ENCODE results near the gene WNK3. TPM values are rescaled to one million over a fixed set of nuclear protein-coding genes. Genes with fewer than 3 reads are reported as not detected.

The WNK3 gene
- total and polyA plus RNA-seq, 4 donors = 10.0 to 29.5 (median 16.5) TPM

DNA sequence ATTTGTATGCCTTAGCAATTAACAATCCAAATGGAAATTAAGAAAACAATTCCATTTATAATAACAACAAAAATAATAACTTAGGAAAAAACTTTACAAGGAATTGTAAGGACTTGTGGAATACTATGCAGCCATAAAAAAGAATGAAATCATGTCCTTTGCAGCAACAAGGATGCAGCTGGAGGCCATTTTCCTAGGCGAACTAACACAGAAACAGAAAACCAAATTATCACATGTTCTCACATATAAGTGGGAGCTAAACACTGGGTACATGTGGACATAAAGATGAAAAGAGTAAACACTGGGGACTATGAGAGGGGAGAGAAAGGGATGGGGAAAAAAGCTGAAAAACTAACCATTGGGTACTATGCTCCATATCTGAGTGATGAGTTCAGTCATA lies 77.4 kb downstream of the WNK3 start:
- Histone ChIP-seq H3K4me1 (ENCODE audit: control insufficient read depth, insufficient read depth, low read length) (no peaks in the 10 kb centered on the region), H3K27ac (ENCODE audit: low read depth, low read length) (no peak overlapping the region), H3K36me3 (ENCODE audit: control insufficient read depth, insufficient read depth, low read length) (peaks cover 4% of the 10 kb centered on the region), H3K4me3 (ENCODE audit: low read depth, low read length) (no peak overlapping the region), H3K9me3 (ENCODE audit: control insufficient read depth, insufficient read depth, low read length) (peaks cover 1% of the 10 kb centered on the region), H3K27me3 (ENCODE audit: control insufficient read depth, insufficient read depth, low read length) (no peaks in the 10 kb centered on the region)
- WGBS (ENCODE audit: insufficient coverage) = no CpG with 5 or more reads among the region's 1 CpG
- DNase-seq (ENCODE audit: low read depth in 4 of 6, low spot score in 6 of 6) = no peak

DNA sequence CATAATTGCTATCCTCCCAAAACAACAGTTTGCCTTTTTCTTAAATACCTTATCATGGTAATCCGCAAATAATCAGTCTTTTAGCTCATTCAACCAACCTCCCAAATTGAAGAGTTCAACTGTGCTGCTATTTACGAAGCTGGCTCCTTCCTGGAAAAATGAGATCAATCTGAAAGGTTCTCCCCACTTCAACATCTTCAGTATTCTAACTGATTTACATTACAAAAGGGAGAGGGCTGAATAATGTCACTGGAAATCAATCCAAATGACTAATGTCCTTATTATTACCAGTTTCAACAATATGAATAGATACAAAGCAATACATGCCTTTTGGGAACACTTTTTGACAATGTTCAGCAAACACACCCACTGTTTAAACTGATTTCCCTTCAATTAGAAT lies 86.2 kb downstream of the WNK3 start:
- no peaks in the 10 kb centered on the region for H3K36me3 ChIP-seq (ENCODE audit: control insufficient read depth, insufficient read depth, low read length)
- whole genome bisulfite sequencing (ENCODE audit: insufficient coverage) = 20% methylated on average over 1 of the region's 2 CpGs
- no peak overlapping the region for H3K27ac ChIP-seq (ENCODE audit: low read depth, low read length)
- H3K27me3 ChIP-seq (ENCODE audit: control insufficient read depth, insufficient read depth, low read length) = no peaks in the 10 kb centered on the region
- DNase-seq (ENCODE audit: low read depth in 4 of 6, low spot score in 6 of 6) = peak in 1 of 6 donors; percentile 4
- no peaks in the 10 kb centered on the region for H3K9me3 ChIP-seq (ENCODE audit: control insufficient read depth, insufficient read depth, low read length)
- H3K4me3 ChIP-seq (ENCODE audit: low read depth, low read length) = no peak overlapping the region
- H3K4me1 ChIP-seq (ENCODE audit: control insufficient read depth, insufficient read depth, low read length) = no peaks in the 10 kb centered on the region

DNA sequence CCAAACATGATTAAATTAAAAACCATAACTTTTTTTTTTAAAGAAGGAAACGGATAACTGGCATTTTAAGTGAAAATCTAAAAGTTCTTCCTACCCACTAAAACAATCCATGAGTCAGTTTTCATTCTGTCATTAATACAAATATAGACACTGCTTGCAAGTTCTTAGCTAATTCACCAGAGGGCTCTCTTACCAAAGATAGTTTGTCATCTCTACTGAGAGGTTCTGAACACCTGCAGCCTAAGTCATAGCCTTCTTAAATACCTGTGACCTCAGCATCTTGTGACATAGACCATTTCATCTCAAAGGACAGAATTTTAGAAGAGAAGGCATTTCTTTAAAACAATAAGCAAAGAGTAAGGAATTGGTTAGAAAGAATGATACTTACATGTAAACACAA lies 109.5 kb downstream of the WNK3 start:
- no peaks in the 10 kb centered on the region for H3K9me3 ChIP-seq (ENCODE audit: control insufficient read depth, insufficient read depth, low read length)
- peak in 2 of 6 donors; percentile 1 to 12 for DNase-seq (ENCODE audit: low read depth in 4 of 6, low spot score in 6 of 6)
- no peak overlapping the region for H3K4me3 ChIP-seq (ENCODE audit: low read depth, low read length)
- H3K4me1 ChIP-seq (ENCODE audit: control insufficient read depth, insufficient read depth, low read length) = no peaks in the 10 kb centered on the region
- no peaks in the 10 kb centered on the region for H3K27me3 ChIP-seq (ENCODE audit: control insufficient read depth, insufficient read depth, low read length)
- no peaks in the 10 kb centered on the region for H3K36me3 ChIP-seq (ENCODE audit: control insufficient read depth, insufficient read depth, low read length)
- H3K27ac ChIP-seq (ENCODE audit: low read depth, low read length) = no peak overlapping the region
- no CpG with 5 or more reads among the region's 1 CpG for WGBS (ENCODE audit: insufficient coverage)

DNA sequence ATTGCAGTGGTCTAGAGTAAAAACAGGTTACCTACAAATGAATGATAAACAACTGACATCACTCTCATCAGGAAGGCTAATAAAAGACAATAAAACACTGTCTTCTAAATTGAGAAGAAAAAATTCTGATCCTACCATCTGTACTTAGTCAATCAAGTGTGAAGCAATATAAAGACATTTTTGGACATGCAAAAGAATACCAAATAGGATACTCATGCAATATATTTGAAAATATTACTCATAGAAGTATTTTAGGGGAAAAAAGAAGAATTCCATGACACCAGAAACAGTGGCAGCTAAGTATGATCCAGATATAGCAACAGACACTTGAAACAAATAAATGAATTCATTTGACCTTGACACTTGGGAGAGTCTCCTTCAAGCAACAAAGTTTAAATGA lies 111.0 kb downstream of the WNK3 start:
- H3K4me3 ChIP-seq (ENCODE audit: low read depth, low read length) = no peak overlapping the region
- H3K36me3 ChIP-seq (ENCODE audit: control insufficient read depth, insufficient read depth, low read length) = no peaks in the 10 kb centered on the region
- H3K4me1 ChIP-seq (ENCODE audit: control insufficient read depth, insufficient read depth, low read length) = no peaks in the 10 kb centered on the region
- no peak for DNase-seq (ENCODE audit: low read depth in 4 of 6, low spot score in 6 of 6)
- no peaks in the 10 kb centered on the region for H3K27me3 ChIP-seq (ENCODE audit: control insufficient read depth, insufficient read depth, low read length)
- no peaks in the 10 kb centered on the region for H3K9me3 ChIP-seq (ENCODE audit: control insufficient read depth, insufficient read depth, low read length)
- no peak overlapping the region for H3K27ac ChIP-seq (ENCODE audit: low read depth, low read length)

DNA sequence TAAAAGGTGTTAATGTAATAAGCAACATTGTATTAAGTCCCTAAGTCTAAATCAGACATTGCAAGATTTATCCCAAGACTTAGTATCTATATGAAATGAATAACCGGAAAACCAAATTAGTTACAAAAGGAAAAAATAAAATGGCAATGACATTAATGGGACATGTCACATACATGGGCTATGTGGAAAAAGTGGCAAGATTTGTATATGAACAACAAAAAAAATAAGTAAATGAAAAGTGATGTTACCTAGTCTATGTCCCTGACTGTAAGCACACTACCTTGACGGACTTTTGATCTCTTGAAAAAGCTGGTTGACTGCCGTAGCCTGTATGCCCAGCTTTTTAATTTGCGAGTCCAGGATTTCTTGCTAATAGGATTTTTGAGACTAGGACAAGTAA lies 119.3 kb downstream of the WNK3 start:
- WGBS (ENCODE audit: insufficient coverage) = no CpG with 5 or more reads among the region's 4 CpGs
- Histone ChIP-seq H3K4me1 (ENCODE audit: control insufficient read depth, insufficient read depth, low read length) (no peaks in the 10 kb centered on the region), H3K4me3 (ENCODE audit: low read depth, low read length) (no peak overlapping the region), H3K36me3 (ENCODE audit: control insufficient read depth, insufficient read depth, low read length) (peaks cover 3% of the 10 kb centered on the region), H3K27me3 (ENCODE audit: control insufficient read depth, insufficient read depth, low read length) (no peaks in the 10 kb centered on the region), H3K9me3 (ENCODE audit: control insufficient read depth, insufficient read depth, low read length) (no peaks in the 10 kb centered on the region), H3K27ac (ENCODE audit: low read depth, low read length) (no peak overlapping the region)
- no peak for DNase-seq (ENCODE audit: low read depth in 4 of 6, low spot score in 6 of 6)

DNA sequence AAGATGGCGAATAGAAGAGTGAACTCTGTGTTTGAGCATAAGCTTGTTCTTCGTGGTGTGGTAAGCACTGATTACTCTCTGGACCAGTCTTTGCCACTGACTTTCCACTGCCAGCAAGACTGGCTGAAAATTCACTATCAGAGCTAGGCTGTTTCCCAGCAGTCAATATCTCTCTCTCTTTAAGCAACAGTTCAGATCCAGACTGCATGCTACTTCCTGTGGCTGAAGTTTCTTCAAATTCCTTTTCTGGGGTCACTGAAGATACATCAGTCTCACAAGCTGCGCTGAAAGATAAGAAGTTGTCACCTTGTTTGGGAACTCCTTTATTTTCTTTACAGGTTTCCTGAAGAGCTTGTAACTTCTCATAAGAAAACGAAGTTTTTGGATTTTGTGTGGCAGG lies 120.8 kb downstream of the WNK3 start:
- Histone ChIP-seq H3K27ac (ENCODE audit: low read depth, low read length) (no peak overlapping the region), H3K27me3 (ENCODE audit: control insufficient read depth, insufficient read depth, low read length) (no peaks in the 10 kb centered on the region), H3K36me3 (ENCODE audit: control insufficient read depth, insufficient read depth, low read length) (peaks cover 3% of the 10 kb centered on the region), H3K4me3 (ENCODE audit: low read depth, low read length) (no peak overlapping the region), H3K4me1 (ENCODE audit: control insufficient read depth, insufficient read depth, low read length) (no peaks in the 10 kb centered on the region), H3K9me3 (ENCODE audit: control insufficient read depth, insufficient read depth, low read length) (no peaks in the 10 kb centered on the region)
- no peak for DNase-seq (ENCODE audit: low read depth in 4 of 6, low spot score in 6 of 6)
- WGBS (ENCODE audit: insufficient coverage) = 100% methylated on average over 1 of the region's 4 CpGs

DNA sequence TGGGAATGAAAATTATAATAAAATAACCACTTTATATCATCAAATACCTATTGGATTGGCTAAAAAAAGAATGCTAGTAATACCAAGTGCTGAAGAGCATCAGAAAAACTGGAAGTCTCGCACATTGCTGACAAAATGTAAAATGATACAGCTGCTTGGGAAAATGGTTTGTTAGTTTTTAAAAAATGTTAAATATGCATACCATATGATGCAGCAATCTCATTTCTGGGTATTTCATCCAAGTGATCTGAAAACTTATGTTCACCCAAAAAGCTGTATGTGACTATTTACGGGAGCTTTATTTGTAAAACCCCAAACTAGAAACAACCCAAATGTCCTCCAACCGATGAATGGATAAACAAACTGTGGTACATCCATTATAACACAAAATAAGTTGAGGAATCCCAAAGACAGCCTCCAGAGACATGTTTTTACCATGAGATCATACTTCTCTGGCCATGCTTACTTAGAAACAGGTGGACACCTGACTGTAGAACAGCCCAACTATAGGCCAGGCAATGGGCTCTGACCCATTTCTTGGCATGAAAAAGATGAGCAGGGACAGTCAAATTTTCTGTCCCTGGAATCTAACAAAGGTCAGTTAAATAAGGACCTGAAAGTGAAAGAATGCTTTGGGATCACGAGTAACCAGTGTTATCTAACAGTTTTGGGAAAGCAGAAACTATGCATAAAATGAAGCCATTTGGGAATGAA lies 127.3 kb downstream of the WNK3 start:
- whole genome bisulfite sequencing (ENCODE audit: insufficient coverage) = no CpG with 5 or more reads among the region's 4 CpGs

DNA sequence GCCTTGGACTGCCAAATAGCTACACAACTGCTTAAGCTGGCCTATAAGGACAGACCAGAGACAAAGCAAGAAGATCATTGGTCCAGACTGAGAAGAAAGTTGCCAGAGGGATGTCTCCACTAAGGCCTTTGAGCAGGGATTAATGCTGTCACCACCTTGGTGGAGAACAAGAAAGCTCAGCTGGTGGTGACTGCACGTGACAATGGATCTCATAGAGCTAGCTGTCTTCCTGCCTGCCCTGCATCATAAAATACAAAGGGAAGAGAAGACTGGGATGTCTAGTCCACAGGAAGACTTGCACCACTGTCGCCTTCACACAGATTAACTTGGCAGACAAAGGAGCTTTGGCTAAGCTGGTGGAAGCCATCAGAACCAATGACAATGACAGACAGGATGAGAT lies 134.3 kb downstream of the WNK3 start:
- Histone ChIP-seq H3K36me3 (ENCODE audit: control insufficient read depth, insufficient read depth, low read length) (no peaks in the 10 kb centered on the region), H3K4me1 (ENCODE audit: control insufficient read depth, insufficient read depth, low read length) (no peaks in the 10 kb centered on the region)
- 65% methylated on average over 2 of the region's 2 CpGs for WGBS (ENCODE audit: insufficient coverage)

More for the DNA sequence above, 127.3 kb downstream of the WNK3 start:
- Histone ChIP-seq H3K4me3 (ENCODE audit: low read depth, low read length) (no peak overlapping the region), H3K9me3 (ENCODE audit: control insufficient read depth, insufficient read depth, low read length) (no peaks in the 10 kb centered on the region), H3K4me1 (ENCODE audit: control insufficient read depth, insufficient read depth, low read length) (no peaks in the 10 kb centered on the region), H3K27ac (ENCODE audit: low read depth, low read length) (no peak overlapping the region), H3K36me3 (ENCODE audit: control insufficient read depth, insufficient read depth, low read length) (no peaks in the 10 kb centered on the region), H3K27me3 (ENCODE audit: control insufficient read depth, insufficient read depth, low read length) (no peaks in the 10 kb centered on the region)
- peak in 1 of 6 donors; percentile 13 for DNase-seq (ENCODE audit: low read depth in 4 of 6, low spot score in 6 of 6)

DNA sequence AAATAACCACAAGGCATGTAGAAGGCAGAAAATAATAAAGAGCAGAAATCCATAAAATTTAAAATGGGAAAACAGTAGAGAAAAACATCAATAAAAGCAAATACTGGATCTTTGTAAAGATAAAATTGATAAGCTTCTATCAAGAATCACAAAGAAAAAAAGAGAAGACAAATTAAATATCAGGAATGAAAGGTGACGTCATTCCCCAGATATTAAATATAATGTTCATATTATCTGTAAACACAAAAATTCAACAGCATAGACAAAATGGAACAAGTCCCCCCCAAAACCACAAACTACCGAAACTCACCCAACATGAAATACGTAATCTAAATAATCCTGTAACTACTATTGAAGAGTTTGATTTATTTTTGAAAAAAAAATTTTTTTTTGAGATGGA lies 144.2 kb downstream of the WNK3 start:
- WGBS (ENCODE audit: insufficient coverage) = no CpG with 5 or more reads among the region's 3 CpGs

More for the DNA sequence above, 134.3 kb downstream of the WNK3 start:
- no peaks in the 10 kb centered on the region for H3K9me3 ChIP-seq (ENCODE audit: control insufficient read depth, insufficient read depth, low read length)
- H3K4me3 ChIP-seq (ENCODE audit: low read depth, low read length) = no peak overlapping the region
- no peaks in the 10 kb centered on the region for H3K27me3 ChIP-seq (ENCODE audit: control insufficient read depth, insufficient read depth, low read length)
- H3K27ac ChIP-seq (ENCODE audit: low read depth, low read length) = no peak overlapping the region
- DNase-seq (ENCODE audit: low read depth in 4 of 6, low spot score in 6 of 6) = no peak

DNA sequence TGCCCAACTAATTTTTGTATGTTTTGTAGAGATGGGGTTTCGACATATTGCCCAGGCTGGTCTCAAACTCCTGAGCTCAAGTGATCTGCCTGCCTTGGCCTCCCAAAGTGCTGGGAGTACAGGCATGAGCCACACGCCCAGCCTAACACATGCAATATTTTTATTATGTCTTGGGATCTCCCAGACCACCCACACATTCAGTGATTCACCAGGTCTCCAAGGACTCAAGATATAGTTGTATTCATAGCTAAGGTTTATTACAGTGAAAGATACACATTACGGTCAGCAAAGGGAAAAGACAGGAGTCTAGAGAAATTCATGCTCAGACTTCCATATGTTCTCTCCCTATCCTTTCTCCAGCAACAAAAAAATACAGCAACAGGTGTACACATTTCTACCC lies 149.3 kb downstream of the WNK3 start:
- WGBS (ENCODE audit: insufficient coverage) = no CpG with 5 or more reads among the region's 3 CpGs
- Histone ChIP-seq H3K27ac (ENCODE audit: low read depth, low read length) (no peak overlapping the region), H3K36me3 (ENCODE audit: control insufficient read depth, insufficient read depth, low read length) (no peaks in the 10 kb centered on the region), H3K4me1 (ENCODE audit: control insufficient read depth, insufficient read depth, low read length) (no peaks in the 10 kb centered on the region), H3K4me3 (ENCODE audit: low read depth, low read length) (no peak overlapping the region), H3K9me3 (ENCODE audit: control insufficient read depth, insufficient read depth, low read length) (no peaks in the 10 kb centered on the region), H3K27me3 (ENCODE audit: control insufficient read depth, insufficient read depth, low read length) (no peaks in the 10 kb centered on the region)
- no peak for DNase-seq (ENCODE audit: low read depth in 4 of 6, low spot score in 6 of 6)

More for the DNA sequence above, 144.2 kb downstream of the WNK3 start:
- Histone ChIP-seq H3K4me3 (ENCODE audit: low read depth, low read length) (no peak overlapping the region), H3K4me1 (ENCODE audit: control insufficient read depth, insufficient read depth, low read length) (no peaks in the 10 kb centered on the region), H3K27ac (ENCODE audit: low read depth, low read length) (no peak overlapping the region), H3K36me3 (ENCODE audit: control insufficient read depth, insufficient read depth, low read length) (peaks cover 5% of the 10 kb centered on the region), H3K27me3 (ENCODE audit: control insufficient read depth, insufficient read depth, low read length) (no peaks in the 10 kb centered on the region), H3K9me3 (ENCODE audit: control insufficient read depth, insufficient read depth, low read length) (no peaks in the 10 kb centered on the region)
- DNase-seq (ENCODE audit: low read depth in 4 of 6, low spot score in 6 of 6) = no peak

Data from spinal cord (tissue), 10 donors.